Measurements from ENCODE around the gene CEP135. TPM values are rescaled to one million over a fixed set of nuclear protein-coding genes. Genes with fewer than 3 reads are reported as not detected.
A peak's percentile ranks its signal among the peaks of the same experiment; 100 is the strongest.
"Not testable (repeated sequence)": the region's sequence is repeated elsewhere in the genome, so short reads cannot be mapped to it uniquely, and the experiment has no call there.

CEP135 gene
- 3.7 and 4.8 TPM in 2 replicates for total RNA-seq
- 1.1 TPM for polyA plus RNA-seq (2012)

GRCh38 chr4:55948726-55949481 is at the start of gene CEP135:
Gene CEP135 (plus strand): TSS chr4:55948945. CDS start chr4:55952131, 3,186 bp downstream.
- DNase-seq (ENCODE audit: low read depth): peak; percentile 96

DNA sequence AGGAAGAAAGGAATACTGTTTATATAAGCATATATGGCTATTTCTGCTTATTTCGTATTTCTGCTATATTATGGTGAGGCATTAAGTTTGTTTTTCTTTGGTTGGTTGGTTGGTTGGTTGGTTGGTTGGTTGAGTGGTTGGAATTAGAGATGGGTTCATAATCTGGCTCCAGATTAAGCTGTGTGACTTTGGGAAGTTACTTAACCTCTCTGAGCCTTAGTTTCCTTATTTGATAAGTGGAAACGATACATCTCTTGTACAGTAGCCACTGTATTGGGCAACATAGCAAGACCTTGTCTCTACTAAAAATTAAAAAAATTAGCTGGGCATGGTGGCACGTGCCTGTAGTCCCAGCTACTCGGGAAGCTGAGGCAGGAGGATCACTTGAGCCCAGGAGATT is 46.1 kb upstream of the CEP135 start:
- DNase-seq (ENCODE audit: low read depth): no peak

DNA sequence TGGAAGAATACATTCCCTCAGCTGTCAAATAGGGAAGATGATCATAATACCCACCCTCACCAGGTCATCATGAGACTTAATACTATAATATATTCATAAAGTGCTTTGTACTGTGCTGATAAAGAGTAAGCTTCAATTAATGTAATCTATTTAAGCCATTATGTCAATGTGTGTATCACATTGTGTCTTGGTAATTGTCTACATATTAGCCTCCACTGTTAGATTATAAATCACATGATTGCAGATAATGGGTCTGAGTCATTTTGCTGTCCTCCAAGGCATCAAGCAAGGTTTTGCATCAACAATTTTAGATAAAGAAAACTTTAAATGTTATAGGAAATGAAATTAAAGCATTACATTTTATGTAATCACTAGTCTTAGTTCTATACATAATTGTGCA is 45.2 kb upstream of the CEP135 start:
- DNase-seq (ENCODE audit: low read depth): no peak

DNA sequence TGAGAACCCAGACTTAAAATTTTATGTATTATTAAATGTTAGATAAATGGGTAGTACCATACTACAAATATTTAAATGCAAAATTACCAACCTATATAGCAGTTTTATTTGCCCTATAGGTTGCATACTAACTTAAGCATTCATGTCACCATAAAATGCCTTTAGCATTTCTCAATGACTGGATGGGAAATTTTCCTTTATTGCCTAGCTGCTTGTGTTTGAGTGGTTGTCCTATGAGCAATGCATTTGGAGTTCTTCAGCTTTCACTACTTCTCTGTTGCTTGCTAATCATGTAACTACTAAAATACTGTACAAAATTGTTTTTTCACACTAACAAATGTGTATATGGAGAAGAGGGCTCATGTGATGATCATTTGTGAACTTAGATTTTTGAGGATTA is 44.2 kb upstream of the CEP135 start:
- no peak for DNase-seq (ENCODE audit: low read depth)

- DNase-seq (ENCODE audit: low read depth): no peak
Measured at GRCh38 chr4:55906323-55906722, 42.4 kb upstream of the CEP135 start.

DNA sequence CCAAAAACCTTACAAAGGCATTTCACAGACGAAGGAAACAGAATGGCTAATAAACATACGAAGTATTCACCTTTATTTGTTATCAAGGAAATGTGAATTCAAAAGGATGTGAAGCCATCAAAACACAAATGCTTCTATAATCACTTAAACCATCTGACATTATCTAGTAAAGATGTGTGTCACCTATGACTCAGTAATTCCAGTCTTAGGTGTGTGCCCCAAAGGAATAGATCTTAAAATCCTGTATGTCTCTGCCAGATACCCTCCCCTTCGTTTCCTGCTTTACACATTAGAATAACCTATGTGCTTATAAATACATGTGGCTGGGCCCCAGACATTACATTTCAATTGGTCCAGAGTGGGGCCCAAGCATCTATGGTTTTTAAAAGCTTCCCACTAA is 41.8 kb upstream of the CEP135 start:
- DNase-seq (ENCODE audit: low read depth): no peak

GRCh38 chr4:55907469-55907868 is 41.3 kb upstream of the CEP135 start:
- no peak for DNase-seq (ENCODE audit: low read depth)

- no peak for DNase-seq (ENCODE audit: low read depth)
Measured at GRCh38 chr4:55910140-55910539, 38.6 kb upstream of the CEP135 start.

GRCh38 chr4:55912249-55912648 is 36.5 kb upstream of the CEP135 start:
- DNase-seq (ENCODE audit: low read depth): no peak

DNA sequence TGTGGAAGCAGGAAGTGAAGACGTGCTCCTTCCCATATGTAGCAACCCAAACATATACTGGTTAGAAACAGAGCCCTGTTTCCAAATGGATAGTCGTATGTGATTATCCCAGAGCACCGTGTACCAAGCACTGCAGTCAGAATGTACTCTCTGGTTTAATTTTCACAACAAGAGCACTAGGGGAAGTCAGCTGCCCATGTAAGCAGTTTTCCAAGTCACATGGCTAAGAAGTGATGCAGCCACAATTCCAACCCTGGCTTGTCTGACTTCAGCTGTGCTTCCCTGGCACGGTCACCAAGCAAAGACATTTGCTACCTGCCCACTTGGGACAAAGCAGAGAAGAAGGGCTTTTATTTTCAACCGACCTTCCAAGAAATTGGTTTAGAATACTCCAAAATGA is 28.2 kb upstream of the CEP135 start:
- DNase-seq (ENCODE audit: low read depth): peak; percentile 78

DNA sequence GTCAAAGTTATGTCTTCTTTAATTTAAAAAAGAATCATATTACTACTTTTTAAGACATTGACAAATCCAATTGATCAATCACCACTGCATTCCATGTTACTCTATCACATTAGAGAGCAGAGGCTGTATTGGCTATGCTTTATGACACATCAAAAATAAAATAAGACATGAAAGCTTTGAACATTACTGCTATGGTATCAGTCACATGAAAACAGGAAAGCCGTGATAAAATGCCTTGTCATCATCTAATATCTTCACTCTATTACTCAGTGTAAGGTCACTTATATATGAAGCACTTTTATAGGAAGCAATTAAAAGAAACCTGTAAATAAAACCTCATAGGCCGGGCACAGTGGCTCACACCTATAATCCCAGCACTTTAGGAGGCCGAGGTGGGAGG is 27.7 kb upstream of the CEP135 start:
- no peak for DNase-seq (ENCODE audit: low read depth)

- no peak for DNase-seq (ENCODE audit: low read depth)
Measured at GRCh38 chr4:55925241-55925640, 23.5 kb upstream of the CEP135 start.

DNA sequence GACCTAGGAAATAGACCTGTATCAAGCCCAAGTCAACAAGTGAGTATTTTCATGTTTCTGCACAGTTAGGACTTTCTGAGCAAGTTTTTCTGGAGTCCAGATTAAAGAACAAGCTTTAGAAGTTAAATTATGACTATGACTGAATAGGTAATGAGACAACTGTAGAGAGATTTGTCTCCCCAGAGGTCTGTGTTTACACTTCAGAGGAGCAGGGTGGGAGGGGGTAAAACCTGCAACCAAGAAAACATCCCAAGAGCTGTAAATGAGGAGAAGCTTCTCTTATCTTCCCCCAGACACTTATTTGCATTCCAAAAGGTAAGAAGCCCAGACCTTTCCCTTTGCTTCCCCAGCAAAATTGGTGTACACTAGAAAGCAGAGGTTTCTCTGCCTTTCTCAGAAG is 22.1 kb upstream of the CEP135 start:
- no peak for DNase-seq (ENCODE audit: low read depth)

- no peak for DNase-seq (ENCODE audit: low read depth)
Measured at GRCh38 chr4:55927803-55928437, 20.8 kb upstream of the CEP135 start.

- no peak for DNase-seq (ENCODE audit: low read depth)
Measured at GRCh38 chr4:55928846-55929245, 19.9 kb upstream of the CEP135 start.

DNA sequence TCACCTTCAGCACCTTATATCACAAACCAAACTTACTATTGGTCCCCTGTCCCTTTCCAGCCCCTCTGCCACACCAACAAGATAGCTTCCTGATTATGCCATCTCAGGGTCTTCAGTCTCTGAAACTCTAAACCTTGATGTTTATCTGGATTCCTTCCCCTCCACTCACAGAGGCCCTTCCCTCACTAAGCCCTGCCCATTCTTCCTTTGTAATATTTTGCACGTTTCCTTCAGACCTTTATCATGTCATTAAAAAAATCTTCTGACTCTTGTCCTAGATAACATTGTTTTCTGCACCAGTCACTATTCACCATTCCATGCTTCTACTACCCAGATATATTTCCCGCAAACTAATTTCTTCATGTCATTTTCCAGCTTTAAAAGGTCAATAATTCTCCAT is 17.7 kb upstream of the CEP135 start:
- DNase-seq (ENCODE audit: low read depth): no peak

- peak; percentile 56 for DNase-seq (ENCODE audit: low read depth)
Measured at GRCh38 chr4:55931833-55932232, 16.9 kb upstream of the CEP135 start.

DNA sequence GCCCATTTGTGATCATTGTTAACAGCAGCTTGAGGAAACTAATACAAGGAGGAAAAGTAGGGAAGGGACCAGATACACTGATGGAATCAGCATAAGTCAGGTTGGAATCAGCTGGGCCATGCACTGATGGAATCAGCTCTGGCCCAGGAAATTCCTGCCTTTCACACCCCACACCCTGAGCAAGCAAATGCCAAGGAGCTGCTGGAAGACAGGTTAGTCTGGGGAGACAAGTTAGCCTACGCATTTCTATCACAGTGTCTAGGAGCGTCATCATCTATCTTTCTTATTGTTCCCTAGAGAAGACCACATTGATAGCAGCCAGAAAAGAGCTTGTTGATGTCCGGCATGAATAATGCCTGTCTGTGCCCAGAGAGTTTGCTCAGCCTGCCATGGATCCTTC is 16.2 kb upstream of the CEP135 start:
- no peak for DNase-seq (ENCODE audit: low read depth)

- no peak for DNase-seq (ENCODE audit: low read depth)
Measured at GRCh38 chr4:55933611-55934010, 15.1 kb upstream of the CEP135 start.

GRCh38 chr4:55935907-55936306 is 12.8 kb upstream of the CEP135 start:
- not testable (repeated sequence) for DNase-seq (ENCODE audit: low read depth)

DNA sequence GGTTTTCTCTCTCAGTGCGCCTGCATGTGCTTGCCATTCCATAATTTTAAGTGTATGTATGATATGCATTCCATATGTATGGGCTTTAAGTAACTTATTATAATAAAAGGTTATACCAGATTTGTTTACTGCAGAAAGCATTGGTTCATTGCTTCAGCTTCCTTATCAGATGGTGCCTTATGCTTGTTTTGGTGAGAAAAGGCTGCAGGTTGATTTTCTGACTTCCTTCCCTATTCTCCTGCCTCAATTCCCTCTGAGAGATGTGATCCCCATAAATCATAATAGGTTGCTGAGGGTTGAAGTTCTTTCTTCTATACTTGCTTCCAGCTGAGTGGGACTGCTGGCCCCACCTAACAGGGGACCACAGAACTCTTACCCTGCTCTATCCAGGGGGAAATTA is 10.3 kb upstream of the CEP135 start:
- no peak for DNase-seq (ENCODE audit: low read depth)

- no peak for DNase-seq (ENCODE audit: low read depth)
Measured at GRCh38 chr4:55939421-55939820, 9.3 kb upstream of the CEP135 start.

DNA sequence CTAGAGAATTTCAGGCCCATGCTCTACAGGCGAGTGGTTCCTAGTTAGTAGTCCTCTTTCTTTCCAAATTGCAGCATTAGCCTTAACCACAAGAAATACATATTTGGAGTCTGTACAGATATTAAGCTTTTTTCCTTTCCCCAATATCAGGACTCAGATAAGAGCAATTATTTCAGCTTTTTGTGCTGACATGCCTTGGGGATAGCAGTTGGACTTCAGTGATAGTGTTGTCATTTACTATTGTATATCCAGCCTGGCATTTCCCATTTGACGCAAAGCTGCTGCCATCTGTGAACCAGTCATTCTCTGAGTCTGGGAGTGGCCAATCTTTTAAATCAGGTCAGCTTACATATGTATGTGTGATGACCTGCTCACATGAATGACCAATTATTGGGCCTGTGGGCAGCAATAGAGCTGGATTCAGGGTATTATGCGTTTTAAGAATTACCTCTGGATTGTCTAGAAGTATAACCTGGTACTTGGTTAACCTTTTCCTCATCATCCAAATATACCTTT is 6.8 kb upstream of the CEP135 start:
- no peak for DNase-seq (ENCODE audit: low read depth)
